ENCODE data around the gene SFXN3. TPM values are rescaled to one million over a fixed set of nuclear protein-coding genes. Genes with fewer than 3 reads are reported as not detected.

SFXN3 gene
- total and polyA plus RNA-seq, 2 of the 13 experiments (the other 11 are each of a cell fraction or from before 2014, with no cell fraction given), result 16.8 to 71.5 TPM

- TF ChIP-seq POLR2AphosphoS2 (IDR thresholded peaks at IDR 0.05; ENCODE audit: low read depth, low read length) (no peak), ZNF776 (CRISPR knock-in tag; IDR thresholded peaks at IDR 0.05) (no peak), ZBTB21 (CRISPR knock-in tag; IDR thresholded peaks at IDR 0.05) (no peak), CC2D1A (CRISPR knock-in tag; IDR thresholded peaks at IDR 0.05) (no peak), ZNF382 (CRISPR knock-in tag; IDR thresholded peaks at IDR 0.05; ENCODE audit: borderline replicate concordance) (no peak), RFX1 (IDR thresholded peaks at IDR 0.05) (no peak), ZC3H4 (CRISPR knock-in tag; IDR thresholded peaks at IDR 0.05; ENCODE audit: borderline replicate concordance) (no peak), ZSCAN29 (CRISPR knock-in tag; conservative IDR thresholded peaks at IDR 0.05) (0 out of 2 replicates have a peak, but pooled peaks have one; percentile 23), NR2C2 (CRISPR knock-in tag; IDR thresholded peaks at IDR 0.05; ENCODE audit: borderline replicate concordance) (0 out of 2 replicates have a peak, but pooled peaks have one; percentile 13), MAFK (conservative IDR thresholded peaks at IDR 0.05 in 1 of 2, IDR thresholded peaks at IDR 0.05 in 1 of 2; ENCODE audit: low read length in 2 of 2) (no peak), ZGPAT (CRISPR knock-in tag; IDR thresholded peaks at IDR 0.05) (no peak), ZNF136 (CRISPR knock-in tag; IDR thresholded peaks at IDR 0.05; ENCODE audit: low read depth) (no peak), ZNF777 (CRISPR knock-in tag; IDR thresholded peaks at IDR 0.05) (no peak), XBP1 (CRISPR knock-in tag; IDR thresholded peaks at IDR 0.05) (no peak), SMARCC2 (IDR thresholded peaks at IDR 0.05) (no peak), PTBP1 (IDR thresholded peaks at IDR 0.05; ENCODE audit: low read depth, low read length, poor library complexity, severe bottlenecking) (no peak), THAP8 (CRISPR knock-in tag; IDR thresholded peaks at IDR 0.05; ENCODE audit: borderline replicate concordance) (0 out of 2 replicates have a peak, but pooled peaks have one; percentile 43), ZBTB1 (CRISPR knock-in tag; IDR thresholded peaks at IDR 0.05; ENCODE audit: borderline replicate concordance) (no peak), ZBTB44 (CRISPR knock-in tag; IDR thresholded peaks at IDR 0.05) (no peak), KDM1A (CRISPR knock-in tag; IDR thresholded peaks at IDR 0.05) (no peak), ZNF18 (CRISPR knock-in tag; IDR thresholded peaks at IDR 0.05; ENCODE audit: insufficient replicate concordance) (no peak), FOSL1 (CRISPR knock-in tag; IDR thresholded peaks at IDR 0.05; ENCODE audit: borderline replicate concordance) (no peak)
- TF ChIP-seq, protein P1, sequence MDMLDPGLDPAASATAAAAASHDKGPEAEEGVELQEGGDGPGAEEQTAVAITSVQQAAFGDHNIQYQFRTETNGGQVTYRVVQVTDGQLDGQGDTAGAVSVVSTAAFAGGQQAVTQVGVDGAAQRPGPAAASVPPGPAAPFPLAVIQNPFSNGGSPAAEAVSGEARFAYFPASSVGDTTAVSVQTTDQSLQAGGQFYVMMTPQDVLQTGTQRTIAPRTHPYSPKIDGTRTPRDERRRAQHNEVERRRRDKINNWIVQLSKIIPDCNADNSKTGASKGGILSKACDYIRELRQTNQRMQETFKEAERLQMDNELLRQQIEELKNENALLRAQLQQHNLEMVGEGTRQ (IDR thresholded peaks at IDR 0.05; ENCODE audit: low read depth, low read length), result no peak
- TF ChIP-seq, protein P1 (CRISPR knock-in tag; IDR thresholded peaks at IDR 0.05; ENCODE audit: borderline replicate concordance), result no peak
Measured at GRCh38 chr10:101032637-101033224, 1.7 kb downstream of the SFXN3 start (continued).
